Measurements from ENCODE around the gene TCAF2.
"Not testable (repeated sequence)": the region's sequence is repeated elsewhere in the genome, so short reads cannot be mapped to it uniquely, and the experiment has no call there.

The TCAF2 gene

GRCh38 chr7:143620646-143621045, at the start of gene TCAF2:
TSS of gene TCAF2 (plus strand) at chr7:143620974.
- not testable (repeated sequence) for DNase-seq

GRCh38 chr7:143571501-143571900, 49.3 kb upstream of the TCAF2 start, which contains the start of gene CTAGE15:
TSS of gene CTAGE15 (plus strand) at chr7:143571801. CDS start at chr7:143571818, 17 bp downstream.
- not testable (repeated sequence) for DNase-seq

- not testable (repeated sequence) for DNase-seq
Observed at GRCh38 chr7:143588183-143588582, 32.6 kb upstream of the TCAF2 start.

GRCh38 chr7:143589897-143590296, 30.9 kb upstream of the TCAF2 start:
- not testable (repeated sequence) for DNase-seq

GRCh38 chr7:143598086-143598485, 22.7 kb upstream of the TCAF2 start:
- not testable (repeated sequence) for DNase-seq

GRCh38 chr7:143603549-143603948, 17.2 kb upstream of the TCAF2 start:
- not testable (repeated sequence) for DNase-seq

- DNase-seq, result not testable (repeated sequence)
Observed at GRCh38 chr7:143606088-143606487, 14.7 kb upstream of the TCAF2 start.

GRCh38 chr7:143615545-143615944, 5.2 kb upstream of the TCAF2 start:
- DNase-seq, result not testable (repeated sequence)

- not testable (repeated sequence) for DNase-seq
Observed at GRCh38 chr7:143617204-143617603, 3.6 kb upstream of the TCAF2 start.

GRCh38 chr7:143620058-143620457, 716 bp upstream of the TCAF2 start:
- DNase-seq, result not testable (repeated sequence)

GRCh38 chr7:143621175-143621574, 401 bp downstream of the TCAF2 start:
- not testable (repeated sequence) for DNase-seq

GRCh38 chr7:143622130-143622529, 1.4 kb downstream of the TCAF2 start:
- not testable (repeated sequence) for DNase-seq

- not testable (repeated sequence) for DNase-seq
Observed at GRCh38 chr7:143630653-143631052, 9.9 kb downstream of the TCAF2 start.

GRCh38 chr7:143632506-143632905, 11.7 kb downstream of the TCAF2 start:
- not testable (repeated sequence) for DNase-seq

- DNase-seq, result not testable (repeated sequence)
Observed at GRCh38 chr7:143633013-143633618, 12.3 kb downstream of the TCAF2 start.

GRCh38 chr7:143635364-143636240, 14.8 kb downstream of the TCAF2 start:
- not testable (repeated sequence) for DNase-seq

GRCh38 chr7:143639372-143639771, 18.6 kb downstream of the TCAF2 start:
- DNase-seq, result not testable (repeated sequence)

GRCh38 chr7:143640528-143641189, 19.9 kb downstream of the TCAF2 start:
- not testable (repeated sequence) for DNase-seq

- DNase-seq, result not testable (repeated sequence)
Observed at GRCh38 chr7:143646598-143646997, 25.8 kb downstream of the TCAF2 start.

GRCh38 chr7:143649902-143650301, 29.1 kb downstream of the TCAF2 start:
- not testable (repeated sequence) for DNase-seq

- not testable (repeated sequence) for DNase-seq
Observed at GRCh38 chr7:143650447-143650846, 29.7 kb downstream of the TCAF2 start.
